ENCODE results near the gene POLK.
A peak's percentile ranks its signal among the peaks of the same experiment; 100 is the strongest.

The POLK gene

DNA sequence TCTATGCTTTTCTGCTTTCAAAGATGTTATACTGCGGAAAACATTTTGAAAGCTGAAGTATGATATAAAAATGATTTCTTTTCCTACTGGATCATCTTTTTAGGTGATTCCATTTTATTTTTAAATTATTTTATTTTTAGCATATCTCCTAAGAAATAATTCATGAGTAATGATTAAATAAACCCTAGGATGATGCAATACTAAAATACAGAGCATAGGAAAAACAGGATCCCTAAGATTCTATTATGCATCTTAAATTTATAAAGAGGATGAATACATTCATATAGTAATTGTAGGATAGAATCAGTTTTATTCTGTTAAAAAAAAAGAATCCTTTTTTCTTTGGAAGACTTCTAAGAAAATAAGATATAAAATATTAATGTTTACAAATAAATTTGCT, 10.9 kb downstream of the POLK start:
- in situ Hi-C loops (cut with HindIII; ENCODE audit: low pct_ligation_motif_present, low sequenced_read_pairs) = no loop called here
- H3K36me3 ChIP-seq (replicated peaks) = no peaks in the 10 kb centered on the region
- TF ChIP-seq, protein P1, sequence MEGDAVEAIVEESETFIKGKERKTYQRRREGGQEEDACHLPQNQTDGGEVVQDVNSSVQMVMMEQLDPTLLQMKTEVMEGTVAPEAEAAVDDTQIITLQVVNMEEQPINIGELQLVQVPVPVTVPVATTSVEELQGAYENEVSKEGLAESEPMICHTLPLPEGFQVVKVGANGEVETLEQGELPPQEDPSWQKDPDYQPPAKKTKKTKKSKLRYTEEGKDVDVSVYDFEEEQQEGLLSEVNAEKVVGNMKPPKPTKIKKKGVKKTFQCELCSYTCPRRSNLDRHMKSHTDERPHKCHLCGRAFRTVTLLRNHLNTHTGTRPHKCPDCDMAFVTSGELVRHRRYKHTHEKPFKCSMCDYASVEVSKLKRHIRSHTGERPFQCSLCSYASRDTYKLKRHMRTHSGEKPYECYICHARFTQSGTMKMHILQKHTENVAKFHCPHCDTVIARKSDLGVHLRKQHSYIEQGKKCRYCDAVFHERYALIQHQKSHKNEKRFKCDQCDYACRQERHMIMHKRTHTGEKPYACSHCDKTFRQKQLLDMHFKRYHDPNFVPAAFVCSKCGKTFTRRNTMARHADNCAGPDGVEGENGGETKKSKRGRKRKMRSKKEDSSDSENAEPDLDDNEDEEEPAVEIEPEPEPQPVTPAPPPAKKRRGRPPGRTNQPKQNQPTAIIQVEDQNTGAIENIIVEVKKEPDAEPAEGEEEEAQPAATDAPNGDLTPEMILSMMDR (IDR thresholded peaks at IDR 0.05; ENCODE audit: low read depth, low read length, missing control alignments) = no peak
- H3K27me3 ChIP-seq (replicated peaks) = no peaks in the 10 kb centered on the region
- no peak for DNase-seq
- H3K27ac ChIP-seq = peak overlapping the region; percentile 54
- H3K4me3 ChIP-seq (ENCODE audit: low read depth, low read length) = no peak overlapping the region

DNA sequence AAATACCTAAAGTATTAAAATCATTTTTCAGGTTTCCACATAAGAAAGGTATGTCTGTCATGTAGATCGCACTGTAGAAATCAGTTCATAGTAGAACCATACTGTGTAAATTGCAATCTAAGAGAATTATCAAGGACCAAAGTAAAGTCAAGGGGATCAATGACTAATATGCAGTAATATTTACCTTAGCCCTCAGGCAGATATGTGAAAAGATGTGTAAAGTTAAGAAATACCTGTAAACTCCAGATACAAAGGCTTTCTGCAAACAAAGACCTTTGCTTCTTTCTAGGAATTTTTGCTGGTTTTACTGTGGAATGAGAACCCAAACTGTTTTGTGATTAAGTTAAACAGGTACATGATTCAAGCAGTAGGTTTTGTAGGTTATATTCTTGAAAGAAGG, 11.6 kb downstream of the POLK start:
- no peak overlapping the region for H3K27ac ChIP-seq
- H3K36me3 ChIP-seq (replicated peaks) = no peaks in the 10 kb centered on the region
- H3K27me3 ChIP-seq (replicated peaks) = no peaks in the 10 kb centered on the region
- DNase-seq = no peak
- TF ChIP-seq, protein P1 (IDR thresholded peaks at IDR 0.05; ENCODE audit: low read depth, low read length, missing control alignments) = no peak
- no peak overlapping the region for H3K4me3 ChIP-seq (ENCODE audit: low read depth, low read length)
- in situ Hi-C loops (cut with HindIII; ENCODE audit: low pct_ligation_motif_present, low sequenced_read_pairs) = no loop called here

DNA sequence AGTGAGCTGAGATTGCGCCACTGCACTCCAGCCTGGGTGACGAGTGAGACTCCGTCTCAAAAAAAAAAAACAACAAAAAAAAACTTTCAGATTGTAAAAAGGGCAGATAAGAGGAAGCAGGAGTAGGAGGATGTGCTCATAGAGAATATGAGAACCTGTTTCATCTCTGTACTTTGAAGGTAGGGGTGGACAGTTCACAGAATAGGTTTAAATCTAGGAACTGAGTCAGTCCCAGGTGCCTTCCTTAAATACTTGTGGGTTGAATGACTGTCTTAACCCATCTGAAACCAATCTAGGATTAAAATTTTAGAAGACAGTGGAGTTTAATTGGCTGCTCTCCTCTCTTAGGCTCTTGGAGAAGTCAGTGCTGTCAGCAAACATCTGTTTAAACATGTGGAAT, 12.4 kb downstream of the POLK start:
- H3K27ac ChIP-seq = no peak overlapping the region
- H3K36me3 ChIP-seq (replicated peaks) = no peaks in the 10 kb centered on the region
- DNase-seq = no peak
- H3K4me3 ChIP-seq (ENCODE audit: low read depth, low read length) = no peak overlapping the region
- no peaks in the 10 kb centered on the region for H3K27me3 ChIP-seq (replicated peaks)
- in situ Hi-C loops (cut with HindIII; ENCODE audit: low pct_ligation_motif_present, low sequenced_read_pairs) = no loop called here
- TF ChIP-seq, protein P1 (IDR thresholded peaks at IDR 0.05; ENCODE audit: low read depth, low read length, missing control alignments) = no peak

DNA sequence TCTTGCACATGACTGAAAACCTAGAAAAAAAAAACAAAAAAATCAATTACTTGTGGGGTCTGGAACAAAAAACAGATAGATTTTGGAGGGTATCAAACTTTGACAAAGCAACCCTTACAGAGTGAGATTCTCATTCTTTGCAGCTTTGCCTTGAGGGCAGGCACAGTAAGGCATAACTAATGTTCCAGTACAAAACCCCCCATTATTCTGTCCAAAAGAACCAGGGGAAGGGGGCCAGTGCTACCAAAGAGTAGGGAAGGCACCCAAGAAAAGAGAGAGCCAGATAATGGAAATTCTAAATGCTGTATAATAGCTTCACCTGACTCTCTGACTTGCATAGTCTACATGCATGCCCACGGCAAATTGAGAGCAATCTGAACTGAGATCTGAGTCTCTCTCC, 12.9 kb downstream of the POLK start:
- Histone ChIP-seq H3K27me3 (replicated peaks) (no peaks in the 10 kb centered on the region), H3K27ac (no peak overlapping the region), H3K4me3 (ENCODE audit: low read depth, low read length) (no peak overlapping the region), H3K36me3 (replicated peaks) (no peaks in the 10 kb centered on the region)
- DNase-seq = no peak
- TF ChIP-seq, protein P1 (IDR thresholded peaks at IDR 0.05; ENCODE audit: low read depth, low read length, missing control alignments) = no peak
- in situ Hi-C loops (cut with HindIII; ENCODE audit: low pct_ligation_motif_present, low sequenced_read_pairs) = no loop called here

DNA sequence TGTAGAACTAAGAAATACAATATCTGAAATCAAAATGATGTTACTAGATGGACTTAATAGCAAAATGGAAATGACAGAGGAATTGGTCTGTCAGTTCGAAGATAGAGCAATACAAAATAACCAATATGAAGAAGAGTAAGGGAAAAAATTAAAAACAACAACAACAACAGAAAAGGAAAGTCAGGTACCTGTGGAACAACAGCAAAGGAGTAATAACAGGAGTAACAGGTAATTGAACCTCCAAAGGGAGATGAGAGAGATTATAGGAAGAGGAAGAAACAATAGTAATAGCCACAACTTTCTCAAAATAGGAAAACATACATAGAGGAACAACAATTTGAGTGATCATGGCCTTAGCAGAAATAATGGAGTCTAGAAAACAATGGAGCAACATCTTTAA, 13.7 kb downstream of the POLK start:
- DNase-seq = no peak
- Histone ChIP-seq H3K4me3 (ENCODE audit: low read depth, low read length) (no peak overlapping the region), H3K36me3 (replicated peaks) (no peaks in the 10 kb centered on the region), H3K27ac (no peak overlapping the region), H3K27me3 (replicated peaks) (no peaks in the 10 kb centered on the region)
- TF ChIP-seq, protein P1 (IDR thresholded peaks at IDR 0.05; ENCODE audit: low read depth, low read length, missing control alignments) = no peak
- in situ Hi-C loops (cut with HindIII; ENCODE audit: low pct_ligation_motif_present, low sequenced_read_pairs) = no loop called here

DNA sequence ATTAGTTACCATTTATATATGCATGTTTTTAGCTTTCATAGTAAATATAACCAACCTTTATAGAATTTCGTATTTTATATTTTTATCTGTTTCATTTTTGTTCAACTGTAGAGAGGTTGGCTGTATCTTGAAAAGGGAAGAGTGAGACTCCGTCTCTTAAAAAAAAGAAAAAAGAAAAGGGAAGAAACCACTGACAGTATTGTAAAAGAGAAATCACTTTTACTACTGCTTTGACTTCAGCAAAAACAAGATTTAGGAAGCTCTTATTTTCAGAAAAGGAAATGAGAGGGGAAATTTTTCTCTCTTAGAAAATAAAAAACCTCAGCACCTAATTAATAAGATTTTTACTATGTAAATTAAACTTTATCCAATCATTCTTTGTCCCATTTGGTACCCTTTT, 14.4 kb downstream of the POLK start:
- Histone ChIP-seq H3K36me3 (replicated peaks) (no peaks in the 10 kb centered on the region), H3K4me3 (ENCODE audit: low read depth, low read length) (no peak overlapping the region), H3K27ac (no peak overlapping the region), H3K27me3 (replicated peaks) (no peaks in the 10 kb centered on the region)
- no peak for DNase-seq
- TF ChIP-seq, protein P1 (IDR thresholded peaks at IDR 0.05; ENCODE audit: low read depth, low read length, missing control alignments) = no peak
- in situ Hi-C loops (cut with HindIII; ENCODE audit: low pct_ligation_motif_present, low sequenced_read_pairs) = no loop called here
